ENCODE results near the gene PTGIR.
A peak's percentile ranks its signal among the peaks of the same experiment; 100 is the strongest.

PTGIR gene

GRCh38 chr19:46600384-46601317, 24.2 kb downstream of the PTGIR start:
- peak; percentile 91 for DNase-seq

GRCh38 chr19:46599716-46600373, 25.0 kb downstream of the PTGIR start:
- DNase-seq = no peak

DNA sequence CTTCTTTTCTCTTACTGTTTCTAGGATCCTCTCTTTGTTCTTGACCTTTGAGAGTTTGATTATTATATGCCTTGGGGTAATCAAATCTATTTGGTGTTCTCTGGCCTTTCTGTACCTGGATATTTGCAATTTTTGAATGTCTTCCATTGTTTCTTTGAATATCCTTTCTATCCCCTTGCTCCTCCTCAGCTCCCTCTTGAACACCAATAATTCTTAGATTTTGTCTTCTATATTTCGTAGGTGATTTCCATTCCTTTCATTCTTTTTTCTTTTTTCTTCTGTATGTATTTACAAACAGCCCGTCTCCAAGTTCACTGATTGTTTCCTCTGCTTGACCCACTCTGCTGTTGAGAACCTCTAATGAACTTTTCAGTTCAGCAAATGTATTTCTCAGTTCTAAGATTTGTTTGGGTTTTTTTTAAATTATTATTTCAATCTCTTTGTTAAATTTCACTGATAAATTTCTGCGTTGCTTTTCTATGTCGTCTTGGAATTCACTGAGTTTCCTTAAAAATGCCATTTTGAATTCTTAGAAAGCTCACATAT, 26.4 kb downstream of the PTGIR start:
- DNase-seq = no peak

- DNase-seq = no peak
Measured at GRCh38 chr19:46596008-46596407, 28.9 kb downstream of the PTGIR start.

- DNase-seq = peak in 1 of 2 experiments; percentile 4
Measured at GRCh38 chr19:46591870-46592269, 33.0 kb downstream of the PTGIR start.

DNA sequence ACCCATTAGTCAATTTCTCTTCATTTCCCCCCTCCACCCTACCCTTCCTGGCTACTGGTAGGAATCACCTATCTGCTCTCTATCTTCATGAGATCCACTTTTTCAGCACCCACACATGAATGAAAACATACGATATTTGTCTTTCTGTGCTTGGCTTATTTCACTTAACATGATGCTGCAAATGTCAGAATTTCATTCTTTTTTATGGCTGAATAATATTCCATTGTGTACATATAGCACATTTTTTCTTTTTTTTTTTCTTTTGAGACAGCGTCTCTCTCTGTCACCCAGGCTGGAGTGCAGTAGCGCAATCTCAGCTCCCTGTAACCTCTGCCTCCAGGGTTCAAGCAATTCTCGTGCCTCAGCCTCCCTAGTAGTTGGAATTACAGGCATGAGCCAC, 33.6 kb downstream of the PTGIR start:
- DNase-seq = no peak

- DNase-seq = no peak
Measured at GRCh38 chr19:46587861-46588260, 37.0 kb downstream of the PTGIR start.

DNA sequence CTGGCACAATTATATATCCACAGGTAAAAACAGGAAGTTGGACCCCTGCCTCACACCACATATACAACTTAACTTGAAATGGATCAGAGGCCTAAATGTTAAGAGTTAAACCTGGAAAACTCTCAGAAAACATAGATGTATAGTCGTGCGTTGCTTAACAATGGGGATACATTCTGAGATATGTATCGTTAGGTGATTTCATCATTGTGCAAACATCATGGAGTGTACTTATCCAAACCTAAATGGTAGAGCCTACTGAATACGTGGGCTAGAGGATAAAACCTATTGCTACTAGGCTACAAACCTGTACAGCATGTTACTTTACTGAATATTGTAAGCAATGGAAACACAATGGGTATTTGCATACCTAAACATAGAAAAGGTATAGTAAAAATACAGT, 38.6 kb downstream of the PTGIR start:
- DNase-seq = no peak

DNA sequence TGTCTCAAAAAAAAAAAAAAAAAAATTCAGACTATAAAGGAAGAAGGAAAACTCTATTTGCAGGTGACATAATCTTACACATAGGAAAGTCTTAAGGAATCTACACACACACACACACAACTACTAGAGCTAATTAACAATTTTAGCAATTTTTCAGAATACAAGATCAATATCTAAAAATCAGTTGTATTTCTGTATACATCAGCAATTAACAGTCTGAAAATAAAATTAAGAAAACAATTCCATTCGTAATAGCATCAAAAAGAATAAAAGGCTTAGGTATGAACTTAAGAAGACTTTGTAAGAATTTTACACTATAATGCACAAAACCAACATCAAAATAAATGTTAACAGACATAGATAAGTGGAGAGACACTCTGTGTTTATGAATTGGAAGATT, 39.4 kb downstream of the PTGIR start:
- DNase-seq = no peak

GRCh38 chr19:46580247-46580646, 44.6 kb downstream of the PTGIR start:
- no peak for DNase-seq

- DNase-seq = peak in 1 of 2 experiments; percentile 11
Measured at GRCh38 chr19:46579361-46579879, 45.5 kb downstream of the PTGIR start.

GRCh38 chr19:46578450-46578849, 46.4 kb downstream of the PTGIR start:
- DNase-seq = no peak

GRCh38 chr19:46574533-46574932, 50.4 kb downstream of the PTGIR start:
- no peak for DNase-seq

DNA sequence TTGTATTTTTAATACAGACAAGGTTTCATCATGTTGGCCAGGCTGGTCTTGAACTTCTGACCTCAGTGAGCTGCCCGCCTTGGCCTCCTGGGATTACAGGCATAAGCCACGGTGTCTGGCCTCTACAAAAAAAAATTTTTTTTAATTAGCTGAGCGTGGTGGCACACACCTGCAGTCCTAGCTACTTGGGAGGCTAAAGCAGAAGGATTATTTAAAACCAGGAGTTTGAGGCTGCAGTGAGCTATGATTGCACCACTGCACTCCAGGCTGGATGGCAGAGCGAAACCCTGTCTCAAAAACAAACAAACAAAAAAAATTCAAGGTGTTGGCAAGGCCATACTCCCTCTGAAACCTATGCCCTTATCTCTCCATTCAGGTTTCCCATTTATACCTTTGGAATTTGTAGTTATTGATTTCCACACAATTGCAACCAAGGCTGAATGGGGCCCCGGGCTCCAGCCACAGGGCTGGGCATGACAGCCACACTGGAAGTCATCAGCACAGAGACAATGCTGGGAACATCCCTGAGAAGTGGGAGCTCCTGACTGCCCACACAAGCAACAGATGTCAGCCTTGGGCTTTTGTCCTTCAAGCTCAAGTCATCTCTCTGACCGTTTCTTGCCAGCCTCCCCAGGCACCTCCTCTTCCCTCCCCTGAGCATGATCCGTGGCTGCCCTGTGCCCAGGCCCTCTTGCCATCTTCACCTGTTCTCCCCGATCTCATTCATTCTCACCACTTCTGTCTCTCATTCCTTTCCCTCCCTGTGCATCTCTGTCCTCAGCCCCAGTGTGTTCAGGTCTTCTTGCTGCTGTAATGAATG, 51.0 kb downstream of the PTGIR start:
- DNase-seq = no peak

DNA sequence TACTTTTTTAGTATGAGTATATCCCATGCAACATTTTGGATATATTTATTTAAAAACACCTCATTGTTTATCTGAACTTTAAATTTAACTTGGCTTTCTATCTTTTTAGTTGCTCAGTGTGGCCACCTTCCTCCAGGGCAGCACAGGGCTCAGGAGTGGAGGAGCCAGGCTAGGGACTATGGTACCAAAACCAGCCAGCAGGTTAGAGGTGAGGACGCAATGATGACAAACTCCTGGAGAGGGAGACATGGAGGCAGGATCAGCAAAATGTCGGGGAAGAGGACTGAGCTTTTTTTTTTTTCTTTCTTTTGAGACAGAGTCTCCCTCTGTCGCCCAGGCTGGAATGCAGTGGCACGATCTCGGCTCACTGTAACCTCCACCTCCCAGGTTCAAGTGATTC, 53.4 kb downstream of the PTGIR start:
- DNase-seq = peak; percentile 40 to 55

Measured in Kasumi-1 (cell line).